Esophagus squamous epithelium (tissue), 5 donors: ENCODE data around the gene SYNPO. TPM values are rescaled to one million over a fixed set of nuclear protein-coding genes. Genes with fewer than 3 reads are reported as not detected.

ENCODE experiments used
- DNase-seq: peaks from one replicate; lab custom pipeline; 2025; lab: John Stamatoyannopoulos, UW
- H3K27ac ChIP-seq, 4 donors: fragments of 200-600 bp; sonication (generic); one replicate each; pipeline ENCODE4 v1.5.1; 2016 to 2019; ENCODE audit warnings: mild to moderate bottlenecking in 1 of 4
- H3K27me3 ChIP-seq, 4 donors: fragments of 200-600 bp; sonication (generic); 1 replicate in 3 of 4; 2 replicates in 1 of 4; pipeline versions ENCODE4 v1.5.1 to v1.6.0; 2017 to 2021; ENCODE audit warnings: antibody characterized with exemption in 1 of 4
- H3K36me3 ChIP-seq, 3 donors: fragments of 200-600 bp; sonication (generic); one replicate each; pipeline ENCODE4 v1.5.1; 2016 to 2019
- H3K4me1 ChIP-seq, 3 donors: fragments of 200-600 bp; sonication (generic); one replicate each; pipeline ENCODE4 v1.5.1; 2017 to 2019
- H3K4me3 ChIP-seq, 4 donors: fragments of 200-600 bp; sonication (generic); 1 replicate in 3 of 4; 2 replicates in 1 of 4; pipeline ENCODE4 v1.5.1; 2016 to 2019; ENCODE audit warnings: mild to moderate bottlenecking in 2 of 4, moderate library complexity in 1 of 4
- H3K9me3 ChIP-seq, 3 donors: fragments of 200-600 bp; sonication (generic); one replicate each; pipeline ENCODE4 v1.5.1; 2016 to 2019
- CTCF ChIP-seq, 6 experiments: fragments of 450-650 bp in 4 of 6; fragments of 200-600 bp in 2 of 6; sonication (generic) in 2 of 6; IDR thresholded peaks; one replicate each; pipeline ENCODE4 v1.5.1; 2016 to 2019; ENCODE audit warnings: antibody characterized with exemption in 6 of 6, mild to moderate bottlenecking in 4 of 6, moderate library complexity in 4 of 6
- POLR2A ChIP-seq, 4 donors: fragments of 450-650 bp; IDR thresholded peaks; one replicate each; pipeline ENCODE4 v1.6.1; 2017; ENCODE audit warnings: antibody characterized with exemption in 4 of 4, mild to moderate bottlenecking in 4 of 4, moderate library complexity in 3 of 4
- WGBS, 2 donors: methylation state at CpG; one replicate each; pipeline ENCODE4 v1.1.5; 2018; 5-methylcytosine and 5-hydroxymethylcytosine counted together
- intact Hi-C: fragments of 100-400 bp; cut with DNase I; formaldehyde crosslinking; loops from one replicate; pipeline ENCODE4 v1.15.0; 2022
- total RNA-seq, 4 donors: library from RNA; depleted of rRNA; stranded (reverse); fragments of >200 nt; gene quantifications; one replicate each; pipeline ENCODE4 v1.1.0, GENCODE V29; 2016
- donor health status: DM: yes; HTN: yes; CAD: no.

SYNPO gene
- total RNA-seq, 4 donors from 2014 or later, result 2.5 to 8.8 (median 5.6) TPM

- Histone ChIP-seq H3K9me3 (no peaks in the 10 kb centered on the region), H3K4me1 (peaks cover 16 to 69% (median 44%) of the 10 kb centered on the region in 3 donors), H3K4me3 (no peak overlapping the region), H3K36me3 (no peaks in the 10 kb centered on the region), H3K27me3 (no peaks in the 10 kb centered on the region), H3K27ac (peak overlapping the region in 3 of 4 donors; percentile 25 to 60 (median 46))
- intact Hi-C loops, result no loop called here
- TF ChIP-seq POLR2A (IDR thresholded peaks at IDR 0.05) (no peak), CTCF (IDR thresholded peaks at IDR 0.05) (no peak)
- no peak for DNase-seq
- 68 to 78% methylated on average over 2 to 3 of the region's 5 CpGs for WGBS, 2 donors
Observed at GRCh38 chr5:150599281-150599680, 41.2 kb upstream of the SYNPO start.

GRCh38 chr5:150599917-150600511 lies 40.4 kb upstream of the SYNPO start:
- WGBS, 2 donors, result 27 to 69% methylated on average over 3 to 7 of the region's 11 CpGs

GRCh38 chr5:150600616-150601490 lies 39.6 kb upstream of the SYNPO start:
- Histone ChIP-seq H3K4me3 (no peak overlapping the region), H3K4me1 (peaks cover 16 to 54% (median 41%) of the 10 kb centered on the region in 3 donors)
- DNase-seq, result no peak

More at GRCh38 chr5:150599917-150600511, 40.4 kb upstream of the SYNPO start:
- Histone ChIP-seq H3K36me3 (no peaks in the 10 kb centered on the region), H3K4me1 (peaks cover 16 to 63% (median 44%) of the 10 kb centered on the region in 3 donors), H3K27ac (peak overlapping the region; percentile 0 to 72 (median 58)), H3K4me3 (no peak overlapping the region), H3K27me3 (no peaks in the 10 kb centered on the region), H3K9me3 (no peaks in the 10 kb centered on the region)
- TF ChIP-seq CTCF (IDR thresholded peaks at IDR 0.05) (no peak), POLR2A (IDR thresholded peaks at IDR 0.05) (no peak)
- intact Hi-C loops, result no loop called here
- DNase-seq, result no peak

GRCh38 chr5:150601491-150602345 lies 38.7 kb upstream of the SYNPO start:
- intact Hi-C loops, result no loop called here
- H3K27me3 ChIP-seq, result no peaks in the 10 kb centered on the region
- no peaks in the 10 kb centered on the region for H3K9me3 ChIP-seq
- H3K27ac ChIP-seq, result peak overlapping the region in 3 of 4 donors; percentile 34 to 72 (median 56)
- no peaks in the 10 kb centered on the region for H3K36me3 ChIP-seq
- WGBS, 2 donors, result 54 to 71% methylated on average over 9 to 13 of the region's 16 CpGs
- H3K4me3 ChIP-seq, result no peak overlapping the region
- DNase-seq, result no peak
- TF ChIP-seq CTCF (IDR thresholded peaks at IDR 0.05) (no peak), POLR2A (IDR thresholded peaks at IDR 0.05) (no peak)
- peaks cover 16 to 52% (median 41%) of the 10 kb centered on the region in 3 donors for H3K4me1 ChIP-seq

More at GRCh38 chr5:150600616-150601490, 39.6 kb upstream of the SYNPO start:
- H3K27ac ChIP-seq, result peak overlapping the region; percentile 0 to 72 (median 58)
- no peaks in the 10 kb centered on the region for H3K9me3 ChIP-seq
- 31 to 44% methylated on average over 8 to 10 of the region's 25 CpGs for WGBS, 2 donors
- no peaks in the 10 kb centered on the region for H3K27me3 ChIP-seq
- H3K36me3 ChIP-seq, result no peaks in the 10 kb centered on the region
- TF ChIP-seq POLR2A (IDR thresholded peaks at IDR 0.05) (no peak), CTCF (IDR thresholded peaks at IDR 0.05) (no peak)
- intact Hi-C loops, result no loop called here
